Panc1 (cell line): ENCODE data around the gene PAK3. TPM values are rescaled to one million over a fixed set of nuclear protein-coding genes. Genes with fewer than 3 reads are reported as not detected.

Source experiments
- ATAC-seq: fragments of 200-7000 bp; cut with Tn5 transposase; 2 replicates; pipeline ENCODE4 v1.9.1; 2020; ENCODE audit warnings: mild to moderate bottlenecking, moderate library complexity
- BruUV-seq: library from RNA; stranded (reverse); fragments of 400-500 nt; replicated peaks from 2 replicates; lab custom pipeline; 2021; lab: Mats Ljungman, UMichigan
- CTCF ChIA-PET: fragments of 300-600 bp; sonication (Branson Sonifier 250); formaldehyde crosslinking; loops from one replicate; lab custom pipeline; 2022; ENCODE audit warnings: antibody characterized with exemption; lab: Charles Lee
- POLR2A ChIA-PET: fragments of 300-600 bp; sonication (Branson Sonifier 250); formaldehyde crosslinking; loops from one replicate; lab custom pipeline; 2022; ENCODE audit warnings: antibody characterized with exemption; lab: Charles Lee
- DNase-seq: peaks from one replicate; pipeline ENCODE4 v3.0.0-alpha.2; 2010; ENCODE audit warnings: low read depth, low spot score
- H3K27ac ChIP-seq: 2 replicates; pipeline ENCODE4 v1.5.1; 2011; ENCODE audit warnings: mild to moderate bottlenecking, low read length, inconsistent platforms
- H3K27me3 ChIP-seq: fragments of 200-500 bp; sonication (Bioruptor generic); 2 replicates; pipeline ENCODE4 v1.6.0; 2014; ENCODE audit warnings: low read length, inconsistent platforms; ENCODE audit not compliant: control insufficient read depth, insufficient read depth
- H3K36me3 ChIP-seq: fragments of 200-500 bp; sonication (Bioruptor generic); 2 replicates; pipeline ENCODE4 v1.5.1; 2014; ENCODE audit warnings: inconsistent platforms, mild to moderate bottlenecking, low read length, moderate library complexity; ENCODE audit not compliant: control insufficient read depth, insufficient read depth
- H3K4me1 ChIP-seq: 2 replicates; pipeline ENCODE4 v1.5.1; 2011; ENCODE audit warnings: inconsistent platforms, mild to moderate bottlenecking, low read length, moderate library complexity; ENCODE audit not compliant: control insufficient read depth, insufficient read depth
- H3K4me3 ChIP-seq, 2 experiments: 2 replicates each; pipeline ENCODE4 v1.5.1; 2011 to 2012; ENCODE audit warnings: low read depth in 2 of 2, low read length in 2 of 2, mild to moderate bottlenecking in 2 of 2, inconsistent platforms in 1 of 2, moderate library complexity in 1 of 2
- H3K9me3 ChIP-seq: fragments of 200-500 bp; sonication (Bioruptor generic); 2 replicates; pipeline ENCODE4 v1.5.1; 2014; ENCODE audit warnings: low read depth, mild to moderate bottlenecking, inconsistent platforms, low read length, moderate library complexity; ENCODE audit not compliant: control insufficient read depth, insufficient read depth
- CTCF ChIP-seq: fragments of 450-650 bp; IDR thresholded peaks from 2 replicates; pipeline ENCODE4 v1.5.1; 2017; ENCODE audit warnings: mild to moderate bottlenecking
- POLR2AphosphoS5 ChIP-seq: IDR thresholded peaks from 2 replicates; pipeline ENCODE4 v1.6.1; 2012; ENCODE audit warnings: mild to moderate bottlenecking, low read depth, low read length, moderate library complexity
- REST ChIP-seq, 2 experiments: IDR thresholded peaks; 2 replicates each; pipeline ENCODE4 v1.6.1; 2011 to 2012; ENCODE audit warnings: low read depth in 2 of 2, control low read depth in 1 of 2, low read length in 1 of 2, mild to moderate bottlenecking in 1 of 2, moderate library complexity in 1 of 2; ENCODE audit not compliant: insufficient read depth in 1 of 2
- SIN3A ChIP-seq: IDR thresholded peaks from 2 replicates; pipeline ENCODE4 v1.6.1; 2012; ENCODE audit warnings: low read depth, mild to moderate bottlenecking, low read length, moderate library complexity, borderline replicate concordance; ENCODE audit not compliant: insufficient read depth
- TCF7L2 ChIP-seq: IDR thresholded peaks from 2 replicates; pipeline ENCODE4 v1.6.1; 2011; ENCODE audit warnings: mild to moderate bottlenecking, low read depth, low read length, inconsistent platforms
- in situ Hi-C: cut with HindIII; loops from 2 replicates; pipeline ENCODE4 v1.10.0; 2016; ENCODE audit warnings: low sequenced_read_pairs, low pct_unique_long_range_greater_than_20kb
- intact Hi-C: fragments of 100-400 bp; cut with micrococcal nuclease; formaldehyde crosslinking; loops from one replicate; pipeline ENCODE4 v1.10.0; 2022; ENCODE audit not compliant: unreplicated experiment
- total RNA-seq: library from RNA; stranded (reverse); gene quantifications from one replicate; pipeline ENCODE4 v1.2.1, GENCODE V29; 2021; ENCODE audit not compliant: unreplicated experiment

The PAK3 gene
- total RNA-seq, 1 experiment from 2014 or later: 0.15 TPM

- Histone ChIP-seq H3K9me3 (no peaks in the 10 kb centered on the region), H3K27ac (no peak overlapping the region), H3K27me3 (no peaks in the 10 kb centered on the region), H3K4me3 (no peak overlapping the region), H3K4me1 (no peaks in the 10 kb centered on the region), H3K36me3 (no peaks in the 10 kb centered on the region)
- ATAC-seq: no peak
- intact Hi-C loops: no loop called here
- POLR2A ChIA-PET: no interaction called here
- CTCF ChIA-PET: no interaction called here
- TF ChIP-seq TCF7L2 (no peak), REST (IDR thresholded peaks at IDR 0.05; ENCODE audit: insufficient read depth in 1 of 2, low read depth in 2 of 2, low read length in 1 of 2) (no peak), CTCF (no peak), POLR2AphosphoS5 (no peak), SIN3A (no peak)
- DNase-seq: no peak
- in situ Hi-C loops: no loop called here
- no TSS peak for BruUV-seq
Observed at GRCh38 chrX:111181951-111182350, 86.0 kb downstream of the PAK3 start.

GRCh38 chrX:111182997-111183396, 87.0 kb downstream of the PAK3 start:
- Histone ChIP-seq H3K36me3 (no peaks in the 10 kb centered on the region), H3K4me1 (no peaks in the 10 kb centered on the region), H3K27me3 (no peaks in the 10 kb centered on the region), H3K9me3 (no peaks in the 10 kb centered on the region), H3K4me3 (no peak overlapping the region), H3K27ac (no peak overlapping the region)
- ChIA-PET CTCF (no interaction called here), POLR2A (no interaction called here)
- DNase-seq (no peak), ATAC-seq (no peak)
- no peak for TF ChIP-seq REST (IDR thresholded peaks at IDR 0.05; ENCODE audit: insufficient read depth in 1 of 2, low read depth in 2 of 2, low read length in 1 of 2)
- TF ChIP-seq CTCF: no peak
- TF ChIP-seq SIN3A: no peak
- no peak for TF ChIP-seq POLR2AphosphoS5
- no peak for TF ChIP-seq TCF7L2
- intact Hi-C loops: no loop called here
- in situ Hi-C loops: no loop called here
- no TSS peak for BruUV-seq
